Measurements from ENCODE around the gene SEPTIN1. TPM values are rescaled to one million over a fixed set of nuclear protein-coding genes. Genes with fewer than 3 reads are reported as not detected.

SEPTIN1 gene
- total RNA-seq, 4 donors from 2014 or later: 0.86 to 2.5 (median 1.4) TPM

- H3K9me3 ChIP-seq: no peaks in the 10 kb centered on the region
- H3K4me3 ChIP-seq: peak overlapping the region; percentile 68 to 79 (median 71)
- intact Hi-C loops (cut with DNase I): no loop called here
- TF ChIP-seq POLR2A (IDR thresholded peaks at IDR 0.05; ENCODE audit: low read depth) (no peak), EP300 (IDR thresholded peaks at IDR 0.05) (no peak), POLR2AphosphoS5 (IDR thresholded peaks at IDR 0.05) (no peak), CTCF (IDR thresholded peaks at IDR 0.05) (no peak)
- H3K27me3 ChIP-seq: no peaks in the 10 kb centered on the region
- WGBS: 46% methylated on average over 25 of the region's 29 CpGs
- no peaks in the 10 kb centered on the region for H3K36me3 ChIP-seq
- H3K4me1 ChIP-seq: peaks cover 13 to 28% (median 27%) of the 10 kb centered on the region in 4 donors
- no peak for DNase-seq (ENCODE audit: extremely low spot score)
- H3K27ac ChIP-seq (replicated peaks in 1 of 4): peak overlapping the region; percentile 98 to 100 (median 99)
Measured at GRCh38 chr16:30377050-30377811, 5.1 kb downstream of the SEPTIN1 start.

DNA sequence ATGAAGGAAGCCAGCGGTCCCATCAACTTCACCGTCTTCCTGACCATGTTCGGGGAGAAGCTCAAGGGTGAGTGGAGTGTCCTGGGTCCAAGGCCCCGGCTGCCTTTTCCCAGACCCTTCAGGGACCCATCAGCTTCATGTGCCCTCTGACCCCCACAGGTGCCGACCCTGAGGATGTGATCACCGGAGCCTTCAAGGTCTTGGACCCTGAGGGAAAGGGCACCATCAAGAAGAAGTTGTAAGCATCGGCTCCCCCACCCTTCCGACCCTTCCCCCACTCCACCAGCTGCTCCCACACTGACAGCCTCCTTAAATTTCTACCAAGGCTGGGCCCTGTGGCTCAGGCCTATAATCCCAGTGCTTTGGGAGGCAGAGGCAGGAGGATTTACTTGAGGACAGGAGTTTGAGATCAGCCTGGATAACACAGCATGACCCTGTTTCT lies 5.9 kb downstream of the SEPTIN1 start:
- 82% methylated on average over 7 of the region's 8 CpGs for WGBS
- H3K27me3 ChIP-seq: no peaks in the 10 kb centered on the region
- no peak for TF ChIP-seq POLR2A (IDR thresholded peaks at IDR 0.05; ENCODE audit: low read depth)
- TF ChIP-seq EP300 (IDR thresholded peaks at IDR 0.05): no peak
- no peak for TF ChIP-seq CTCF (IDR thresholded peaks at IDR 0.05)
- TF ChIP-seq POLR2AphosphoS5 (IDR thresholded peaks at IDR 0.05): no peak
- H3K4me3 ChIP-seq: no peak overlapping the region
- peak overlapping the region; percentile 98 to 100 (median 99) for H3K27ac ChIP-seq (replicated peaks in 1 of 4)
- H3K9me3 ChIP-seq: no peaks in the 10 kb centered on the region
- H3K36me3 ChIP-seq: no peaks in the 10 kb centered on the region
- H3K4me1 ChIP-seq: peaks cover 20 to 32% (median 28%) of the 10 kb centered on the region in 4 donors
- intact Hi-C loops (cut with DNase I): no loop called here
- no peak for DNase-seq (ENCODE audit: extremely low spot score)

- no peak for TF ChIP-seq POLR2A (IDR thresholded peaks at IDR 0.05; ENCODE audit: low read depth)
- no peak for TF ChIP-seq CTCF (IDR thresholded peaks at IDR 0.05)
- TF ChIP-seq EP300 (IDR thresholded peaks at IDR 0.05): no peak
- TF ChIP-seq POLR2AphosphoS5 (IDR thresholded peaks at IDR 0.05): no peak
- H3K27me3 ChIP-seq: no peaks in the 10 kb centered on the region
- H3K9me3 ChIP-seq: no peaks in the 10 kb centered on the region
- no peak overlapping the region for H3K4me3 ChIP-seq
- intact Hi-C loops (cut with DNase I): no loop called here
- 85% methylated on average over 8 of the region's 8 CpGs for WGBS
- no peak overlapping the region for H3K27ac ChIP-seq (replicated peaks in 1 of 4)
- DNase-seq (ENCODE audit: extremely low spot score): no peak
- no peaks in the 10 kb centered on the region for H3K36me3 ChIP-seq
- peaks cover 23 to 37% (median 29%) of the 10 kb centered on the region in 4 donors for H3K4me1 ChIP-seq
Measured at GRCh38 chr16:30375864-30376263, 6.5 kb downstream of the SEPTIN1 start.

DNA sequence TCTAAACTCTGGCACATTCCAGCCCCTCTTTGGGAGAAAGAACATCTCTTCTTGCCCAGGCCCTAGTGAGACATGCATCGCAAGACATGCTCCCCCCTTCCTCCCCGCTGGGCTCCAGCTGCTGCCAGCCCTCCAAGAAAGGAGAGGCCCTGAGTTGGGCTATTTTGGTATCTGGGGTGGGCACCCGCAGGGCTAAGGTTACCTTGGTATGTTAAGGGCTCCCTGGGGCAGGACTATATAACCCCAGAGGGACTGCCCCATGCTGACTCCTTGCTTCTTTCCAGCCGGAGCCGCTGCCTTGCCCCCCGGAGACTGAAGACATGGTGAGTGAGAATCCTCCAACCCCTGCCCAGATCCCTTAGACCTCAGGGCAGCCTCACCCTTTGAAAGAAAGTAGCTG lies 7.8 kb downstream of the SEPTIN1 start, which contains the start of gene MYL11:
Gene MYL11 (plus strand): TSS at position 265 of the 400 bp plus-strand sequence. CDS start 56 bp downstream, at position 321.
- intact Hi-C loops (cut with DNase I): no loop called here

More for the DNA sequence above, 7.8 kb downstream of the SEPTIN1 start, which contains the start of gene MYL11:
- Histone ChIP-seq H3K36me3 (no peaks in the 10 kb centered on the region), H3K4me3 (no peak within 1 kb of the TSS), H3K27ac (replicated peaks in 1 of 4) (no peak within 1 kb of the TSS), H3K27me3 (no peaks in the 10 kb centered on the region), H3K9me3 (no peaks in the 10 kb centered on the region), H3K4me1 (peaks cover 23 to 34% (median 25%) of the 10 kb centered on the region in 4 donors)
- TF ChIP-seq CTCF (IDR thresholded peaks at IDR 0.05): no peak
- TF ChIP-seq POLR2A (IDR thresholded peaks at IDR 0.05; ENCODE audit: low read depth): no peak
- TF ChIP-seq EP300 (IDR thresholded peaks at IDR 0.05): no peak
- TF ChIP-seq POLR2AphosphoS5 (IDR thresholded peaks at IDR 0.05): no peak
- WGBS: 91% methylated on average over 6 of the region's 6 CpGs
- DNase-seq (ENCODE audit: extremely low spot score): no peak

Data from esophagus muscularis mucosa (tissue), 4 donors.